ENCODE results near the gene KLK13. TPM values are rescaled to one million over a fixed set of nuclear protein-coding genes. Genes with fewer than 3 reads are reported as not detected.

The KLK13 gene
- total and polyA plus RNA-seq, 2 of the 8 experiments (the other 6 are each of a cell fraction or from before 2014, with no cell fraction given) = 4.2 to 4.5 TPM

GRCh38 chr19:51093101-51093500 lies 28.2 kb upstream of the KLK13 start:
- no peaks in the 10 kb centered on the region for H3K36me3 ChIP-seq (ENCODE audit: control insufficient read depth in 2 of 4, insufficient read depth in 4 of 4, low read length in 3 of 4)
- H3K56ac ChIP-seq (replicated peaks; ENCODE audit: insufficient read length, low read depth, low read length) = no peak overlapping the region
- DNase-seq (ENCODE audit: low read depth in 1 of 2, low spot score in 2 of 2) (no peak), FAIRE-seq (no peak)
- ChIA-PET CTCF (ENCODE audit: partially characterized antibody) (interaction anchor here (1.6 to 8.3 kb wide), 4 partner anchors 45 to 171 kb away, joined by 6 to 269 read pairs (median 12); partner anchors contain the start of genes KLK10 and KLK11), POLR2A (ENCODE audit: partially characterized antibody) (no interaction called here)
- no peak overlapping the region for H3K9ac ChIP-seq (replicated peaks in 1 of 4; ENCODE audit: extremely low read depth in 1 of 4, low read depth in 3 of 4, low read length in 3 of 4)
- peak overlapping the region; percentile 16; the same call in 1 of the 2 replicates for H2BK15ac ChIP-seq (ENCODE audit: low read length)
- no peak overlapping the region for H3K4me3 ChIP-seq (ENCODE audit: extremely low read depth in 1 of 4, insufficient read depth in 2 of 4, low read depth in 3 of 4, low read length in 4 of 4)
- no peak overlapping the region for H4K8ac ChIP-seq (ENCODE audit: extremely low read depth, insufficient read depth, low read length)
- 0 out of 2 replicates have a peak overlapping the region, but pooled peaks have one; percentile 30 for H2AK5ac ChIP-seq (ENCODE audit: low read depth, low read length)
- H2BK120ac ChIP-seq (replicated peaks; ENCODE audit: low read depth, low read length) = no peak overlapping the region
- no peaks in the 10 kb centered on the region for H3K9me3 ChIP-seq (ENCODE audit: insufficient read depth in 2 of 2, low read depth in 1 of 2, low read length in 1 of 2)
- H2BK5ac ChIP-seq (ENCODE audit: low read depth, low read length) = no peak overlapping the region
- H3K27ac ChIP-seq (ENCODE audit: low read depth, low read length) = no peak overlapping the region
- H3K23ac ChIP-seq (ENCODE audit: insufficient read length) = no peak overlapping the region
- no peak overlapping the region for H3K4me2 ChIP-seq (ENCODE audit: insufficient read depth in 1 of 2, low read depth in 2 of 2, low read length in 2 of 2)
- no peak overlapping the region for H4K91ac ChIP-seq (replicated peaks; ENCODE audit: insufficient read length, low read length)
- no peaks in the 10 kb centered on the region for H3K79me1 ChIP-seq (ENCODE audit: low read depth, low read length)
- H4K5ac ChIP-seq (ENCODE audit: insufficient read length, low read depth, low read length) = no peak overlapping the region
- H3K79me2 ChIP-seq (ENCODE audit: control insufficient read depth in 1 of 2, insufficient read depth in 2 of 2, low read length in 2 of 2) = no peaks in the 10 kb centered on the region
- H2AFZ ChIP-seq (ENCODE audit: low read length) = no peak overlapping the region
- no peak overlapping the region for H2BK20ac ChIP-seq (ENCODE audit: low read length)
- no peak overlapping the region for H3K14ac ChIP-seq (ENCODE audit: insufficient read length)
- peaks cover 0 to 3% of the 10 kb centered on the region in 2 experiments for H4K20me1 ChIP-seq (replicated peaks in 1 of 2; ENCODE audit: control insufficient read depth in 1 of 2, insufficient read depth in 2 of 2, low read length in 2 of 2)
- no peak overlapping the region for H2BK12ac ChIP-seq (ENCODE audit: low read depth, low read length)
- no peaks in the 10 kb centered on the region; a peak in 1 of 7 replicates for H3K27me3 ChIP-seq (replicated peaks in 1 of 4; ENCODE audit: control insufficient read depth in 3 of 4, extremely low read depth in 1 of 4, insufficient read depth in 3 of 4, low read length in 3 of 4)
- no peak overlapping the region for H3K18ac ChIP-seq (ENCODE audit: extremely low read depth, low read length)
- WGBS, 2 experiments (ENCODE audit: extremely low coverage in 1 of 2, insufficient coverage in 1 of 2, insufficient read length in 1 of 2, insufficient replicate concordance in 2 of 2, low coverage in 1 of 2, low lambda C conversion rate in 2 of 2, missing lambda C conversion rate in 1 of 2) = 92% methylated on average over 8 of the region's 8 CpGs; no CpG with 5 or more reads in 1 of the 2 experiments
- H3K4ac ChIP-seq (replicated peaks; ENCODE audit: insufficient read length, low read depth, low read length) = no peak overlapping the region
- H3K4me1 ChIP-seq (replicated peaks in 1 of 4; ENCODE audit: control insufficient read depth in 3 of 4, insufficient read depth in 4 of 4, low read length in 3 of 4) = peaks cover 0 to 6% (median 2%) of the 10 kb centered on the region in 4 experiments; a peak in 5 of 7 replicates
- H3K23me2 ChIP-seq (ENCODE audit: low read depth, low read length) = no peaks in the 10 kb centered on the region
- no peak for TF ChIP-seq RBBP5 (IDR thresholded peaks at IDR 0.05; ENCODE audit: borderline replicate concordance, low read depth, low read length)
- TF ChIP-seq POLR2A (IDR thresholded peaks at IDR 0.05; ENCODE audit: control extremely low read depth in 1 of 2, low read depth in 2 of 2, low read length in 2 of 2) = no peak
- TF ChIP-seq NANOG (IDR thresholded peaks at IDR 0.05; ENCODE audit: insufficient read depth, low read depth, low read length, poor library complexity, severe bottlenecking) = no peak
- TF ChIP-seq E2F6 (IDR thresholded peaks at IDR 0.05) = no peak
- TF ChIP-seq CBX5 (IDR thresholded peaks at IDR 0.05; ENCODE audit: low read depth, low read length) = no peak
- no peak for TF ChIP-seq USF2 (IDR thresholded peaks at IDR 0.05; ENCODE audit: low read length)
- no peak for TF ChIP-seq TCF12 (IDR thresholded peaks at IDR 0.05; ENCODE audit: low read depth, low read length)
- TF ChIP-seq BRCA1 (IDR thresholded peaks at IDR 0.05; ENCODE audit: low read depth, low read length) = no peak
- no peak for TF ChIP-seq CBX8 (IDR thresholded peaks at IDR 0.05; ENCODE audit: borderline replicate concordance, low read depth, low read length)
- TF ChIP-seq KDM4A (IDR thresholded peaks at IDR 0.05; ENCODE audit: low read depth, low read length, severe bottlenecking) = no peak
- no peak for TF ChIP-seq FOSL1 (IDR thresholded peaks at IDR 0.05; ENCODE audit: insufficient read depth, low read depth, low read length)
- no peak for TF ChIP-seq MAX (IDR thresholded peaks at IDR 0.05)
